HepG2 (cell line): ENCODE results near the gene JDP2. TPM values are rescaled to one million over a fixed set of nuclear protein-coding genes. Genes with fewer than 3 reads are reported as not detected.
A peak's percentile ranks its signal among the peaks of the same experiment; 100 is the strongest.

Source experiments
- CHCHD3 ChIP-seq: sonication (generic); formaldehyde crosslinking; IDR thresholded peaks from 2 replicates; pipeline ENCODE4 v1.8.0; 2022; ENCODE audit warnings: mild to moderate bottlenecking, missing genetic modification reagents, moderate library complexity
- ERF ChIP-seq: IDR thresholded peaks from 2 replicates; pipeline ENCODE4 v1.6.1; 2018; ENCODE audit warnings: missing biosample characterization, missing genetic modification reagents
- FOXK2 ChIP-seq: fragments of 450-650 bp; IDR thresholded peaks from 2 replicates; pipeline ENCODE4 v1.6.1; 2016
- FOXO4 ChIP-seq: sonication (generic); formaldehyde crosslinking; conservative IDR thresholded peaks from 2 replicates; pipeline ENCODE4 v1.8.1; 2023; ENCODE audit warnings: missing genetic modification reagents
- GATAD1 ChIP-seq: IDR thresholded peaks from 2 replicates; pipeline ENCODE4 v1.6.1; 2016; ENCODE audit warnings: missing genetic modification reagents, missing compliant biosample characterization
- HBP1 ChIP-seq: IDR thresholded peaks from 2 replicates; pipeline ENCODE4 v1.6.1; 2016; ENCODE audit warnings: low read depth, control low read depth
- ISX ChIP-seq: sonication (generic); formaldehyde crosslinking; conservative IDR thresholded peaks from 2 replicates; pipeline ENCODE4 v1.5.0; 2020; ENCODE audit warnings: missing genetic modification reagents
- LBX2 ChIP-seq: sonication (generic); formaldehyde crosslinking; IDR thresholded peaks from 2 replicates; pipeline ENCODE4 v1.5.0; 2020; ENCODE audit warnings: missing genetic modification reagents, mild to moderate bottlenecking, borderline replicate concordance
- MBD4 ChIP-seq: IDR thresholded peaks from 2 replicates; pipeline ENCODE4 v1.6.1; 2012; ENCODE audit warnings: low read length, inconsistent platforms, borderline replicate concordance
- NFE2L1 ChIP-seq: sonication (generic); formaldehyde crosslinking; IDR thresholded peaks from 2 replicates; pipeline ENCODE4 v1.4.0; 2020; ENCODE audit warnings: missing genetic modification reagents, mild to moderate bottlenecking, borderline replicate concordance
- NFRKB ChIP-seq: fragments of 450-650 bp; IDR thresholded peaks from 2 replicates; pipeline ENCODE4 v1.6.1; 2017
- PLSCR1 ChIP-seq: sonication (generic); formaldehyde crosslinking; IDR thresholded peaks from 2 replicates; pipeline ENCODE4 v1.5.0; 2020; ENCODE audit warnings: missing genetic modification reagents, mild to moderate bottlenecking, borderline replicate concordance
- PREB ChIP-seq: sonication (generic); formaldehyde crosslinking; IDR thresholded peaks from 2 replicates; pipeline ENCODE4 v1.4.0; 2020; ENCODE audit warnings: missing genetic modification reagents
- SKIL ChIP-seq: sonication (generic); formaldehyde crosslinking; IDR thresholded peaks from 2 replicates; pipeline ENCODE4 v1.8.0; 2022; ENCODE audit warnings: missing genetic modification reagents, mild to moderate bottlenecking, moderate library complexity, borderline replicate concordance
- SNAI1 ChIP-seq: sonication (generic); formaldehyde crosslinking; IDR thresholded peaks from 2 replicates; pipeline ENCODE4 v1.5.0; 2020; ENCODE audit warnings: mild to moderate bottlenecking, missing genetic modification reagents, borderline replicate concordance
- SNAPC5 ChIP-seq: sonication (generic); formaldehyde crosslinking; IDR thresholded peaks from 2 replicates; pipeline ENCODE4 v1.8.1; 2023; ENCODE audit warnings: mild to moderate bottlenecking, missing genetic modification reagents, borderline replicate concordance
- ZNF263 ChIP-seq: sonication (generic); formaldehyde crosslinking; IDR thresholded peaks from 2 replicates; pipeline ENCODE4 v1.4.0; 2020; ENCODE audit warnings: missing genetic modification reagents
- ZNF276 ChIP-seq: sonication (generic); formaldehyde crosslinking; IDR thresholded peaks from 2 replicates; pipeline ENCODE4 v1.4.0; 2020; ENCODE audit warnings: mild to moderate bottlenecking, low read depth, missing genetic modification reagents
- ZNF317 ChIP-seq: sonication (generic); formaldehyde crosslinking; IDR thresholded peaks from 2 replicates; pipeline ENCODE4 v1.5.0; 2020; ENCODE audit warnings: mild to moderate bottlenecking, missing genetic modification reagents
- ZNF781 ChIP-seq: sonication (generic); formaldehyde crosslinking; IDR thresholded peaks from 2 replicates; pipeline ENCODE4 v1.5.1; 2020; ENCODE audit warnings: borderline replicate concordance, mild to moderate bottlenecking, missing genetic modification reagents; ENCODE audit errors: not compliant biosample characterization
- polyA plus RNA-seq, 8 experiments: library from polyadenylated mRNA; depleted of rRNA in 3 of 8; stranded (reverse) in 7 of 8; unstranded in 1 of 8; fragments of >200 nt; fragmentation: Illumina TruSeq in 4 of 8; extraction: Trizol in 4 of 8; gene quantifications; 2 replicates each; pipeline versions ENCODE4 v1.2.1 to v1.2.3, GENCODE V29; 2011 to 2016; ENCODE audit warnings: low read depth in 4 of 8, missing spikeins in 1 of 8, mixed read lengths in 1 of 8; ENCODE audit not compliant: insufficient read depth in 1 of 8
- total RNA-seq, 5 experiments: library from RNA; depleted of rRNA; stranded (reverse); fragments of >200 nt; fragmentation: Illumina TruSeq; extraction: Trizol; gene quantifications; 2 replicates each; pipeline ENCODE4 v1.2.3, GENCODE V29; 2016; ENCODE audit warnings: low read depth in 1 of 5

Gene JDP2
- total and polyA plus RNA-seq, 2 of the 13 experiments (the other 11 are each of a cell fraction or from before 2014, with no cell fraction given): 8.0 to 8.9 TPM

- TF ChIP-seq NFRKB (no peak), PREB (no peak), LBX2 (CRISPR knock-in tag) (no peak), ERF (peak; percentile 53; the same call in 1 of the 2 replicates), FOXO4 (CRISPR knock-in tag) (0 out of 2 replicates have a peak, but pooled peaks have one; percentile 60), ZNF276 (CRISPR knock-in tag) (no peak), CHCHD3 (CRISPR knock-in tag) (no peak), GATAD1 (CRISPR knock-in tag) (no peak), SNAPC5 (CRISPR knock-in tag) (no peak), SNAI1 (CRISPR knock-in tag) (no peak), MBD4 (no peak), ZNF317 (CRISPR knock-in tag) (no peak), SKIL (CRISPR knock-in tag) (peak; percentile 49; the same call in 1 of the 2 replicates), FOXK2 (no peak), ISX (no peak), ZNF263 (CRISPR knock-in tag) (peak; percentile 65), HBP1 (CRISPR knock-in tag) (no peak), NFE2L1 (CRISPR knock-in tag) (no peak), PLSCR1 (CRISPR knock-in tag) (no peak), ZNF781 (CRISPR knock-in tag) (no peak)
These were observed at the start of gene JDP2 (continued) for GRCh38 chr14:75427482-75428229.
